ENCODE data around the gene RNASEL.

The RNASEL gene

GRCh38 chr1:182611787-182612186 lies 22.7 kb upstream of the RNASEL start:
- H3K4me3 ChIP-seq (ENCODE audit: low read depth, low read length), result no peak overlapping the region
- no peak for TF ChIP-seq CTCF (IDR thresholded peaks at IDR 0.05; ENCODE audit: borderline replicate concordance, insufficient read depth, low read depth, low read length)

- no peak overlapping the region for H3K4me3 ChIP-seq (ENCODE audit: low read depth, low read length)
- no peak for TF ChIP-seq CTCF (IDR thresholded peaks at IDR 0.05; ENCODE audit: borderline replicate concordance, insufficient read depth, low read depth, low read length)
Measured at GRCh38 chr1:182611326-182611725, 22.3 kb upstream of the RNASEL start.

GRCh38 chr1:182610606-182611194 lies 21.6 kb upstream of the RNASEL start:
- H3K4me3 ChIP-seq (ENCODE audit: low read depth, low read length), result no peak overlapping the region
- TF ChIP-seq CTCF (IDR thresholded peaks at IDR 0.05; ENCODE audit: borderline replicate concordance, insufficient read depth, low read depth, low read length), result no peak

- no peak overlapping the region for H3K4me3 ChIP-seq (ENCODE audit: low read depth, low read length)
- no peak for TF ChIP-seq CTCF (IDR thresholded peaks at IDR 0.05; ENCODE audit: borderline replicate concordance, insufficient read depth, low read depth, low read length)
Measured at GRCh38 chr1:182608845-182609610, 20.0 kb upstream of the RNASEL start.

- no peak for TF ChIP-seq CTCF (IDR thresholded peaks at IDR 0.05; ENCODE audit: borderline replicate concordance, insufficient read depth, low read depth, low read length)
- H3K4me3 ChIP-seq (ENCODE audit: low read depth, low read length), result no peak overlapping the region
Measured at GRCh38 chr1:182608236-182608635, 19.2 kb upstream of the RNASEL start.

GRCh38 chr1:182607566-182607965 lies 18.5 kb upstream of the RNASEL start:
- TF ChIP-seq CTCF (IDR thresholded peaks at IDR 0.05; ENCODE audit: borderline replicate concordance, insufficient read depth, low read depth, low read length), result no peak
- no peak overlapping the region for H3K4me3 ChIP-seq (ENCODE audit: low read depth, low read length)
